HG02642 (cell line): ENCODE measurements around the gene IDNK.

ENCODE experiments used
- ATAC-seq: cut with Tn5 transposase; IDR thresholded peaks from one replicate; pipeline ENCODE4 v1.9.1; 2021; ENCODE audit warnings: mild to moderate bottlenecking; ENCODE audit not compliant: unreplicated experiment, poor library complexity

IDNK gene

GRCh38 chr9:83630938-83631457 is 8.1 kb downstream of the IDNK start:
- no peak for ATAC-seq

GRCh38 chr9:83633255-83633654 is 10.3 kb downstream of the IDNK start:
- no peak for ATAC-seq

GRCh38 chr9:83633676-83634075 is 10.7 kb downstream of the IDNK start:
- no peak for ATAC-seq

- no peak for ATAC-seq
Measured at GRCh38 chr9:83636813-83637212, 13.9 kb downstream of the IDNK start.

- ATAC-seq: no peak
Measured at GRCh38 chr9:83637389-83637788, 14.4 kb downstream of the IDNK start.

DNA sequence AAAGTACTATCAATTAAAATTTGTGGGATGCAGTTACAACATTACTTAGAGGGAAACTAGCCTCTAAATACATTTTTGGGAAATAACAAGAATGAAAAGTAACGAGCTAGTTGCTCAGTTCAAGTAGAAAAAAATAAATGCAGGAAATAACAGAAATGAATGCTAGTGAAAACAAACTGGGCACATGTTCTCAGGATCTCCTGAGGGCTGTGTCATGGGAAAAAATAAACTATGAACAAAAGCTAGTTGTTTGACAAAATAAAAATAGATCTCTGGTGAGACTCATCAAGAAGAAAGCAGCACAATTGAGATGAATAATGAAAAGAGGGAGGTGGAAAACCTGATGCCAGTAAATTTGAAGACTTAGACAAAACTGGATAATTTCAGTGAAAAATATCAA is 16.3 kb downstream of the IDNK start:
- no peak for ATAC-seq

GRCh38 chr9:83642793-83643192 is 19.9 kb downstream of the IDNK start:
- ATAC-seq: no peak

GRCh38 chr9:83646500-83647239 is 23.7 kb downstream of the IDNK start:
- no peak for ATAC-seq

- peak; percentile 56 for ATAC-seq
Measured at GRCh38 chr9:83649080-83649479, 26.1 kb downstream of the IDNK start.

- ATAC-seq: no peak
Measured at GRCh38 chr9:83649515-83649914, 26.6 kb downstream of the IDNK start.

- ATAC-seq: no peak
Measured at GRCh38 chr9:83651558-83651957, 28.6 kb downstream of the IDNK start.

DNA sequence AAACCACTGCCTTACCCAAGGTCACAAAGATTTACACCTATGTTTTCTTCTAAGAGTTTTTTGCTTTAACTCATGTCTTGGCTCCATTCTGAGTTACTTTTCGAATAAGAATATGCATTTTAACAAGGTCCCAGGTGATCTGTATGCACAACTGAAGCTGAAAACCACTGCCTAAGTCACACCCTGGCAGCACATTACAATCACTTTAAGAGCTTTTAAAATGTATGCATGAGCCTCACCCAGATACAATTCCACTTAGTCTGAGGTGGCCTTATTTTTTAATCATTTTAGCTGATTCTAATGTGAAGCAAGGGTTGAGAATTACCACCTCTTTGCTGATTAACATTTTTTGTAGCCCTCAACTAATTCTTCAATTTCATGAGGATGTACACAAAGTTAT is 29.5 kb downstream of the IDNK start:
- no peak for ATAC-seq

GRCh38 chr9:83655433-83655832 is 32.5 kb downstream of the IDNK start:
- no peak for ATAC-seq

GRCh38 chr9:83656032-83656680 is 33.2 kb downstream of the IDNK start:
- peak; percentile 66 for ATAC-seq

GRCh38 chr9:83656952-83657351 is 34.0 kb downstream of the IDNK start:
- no peak for ATAC-seq

DNA sequence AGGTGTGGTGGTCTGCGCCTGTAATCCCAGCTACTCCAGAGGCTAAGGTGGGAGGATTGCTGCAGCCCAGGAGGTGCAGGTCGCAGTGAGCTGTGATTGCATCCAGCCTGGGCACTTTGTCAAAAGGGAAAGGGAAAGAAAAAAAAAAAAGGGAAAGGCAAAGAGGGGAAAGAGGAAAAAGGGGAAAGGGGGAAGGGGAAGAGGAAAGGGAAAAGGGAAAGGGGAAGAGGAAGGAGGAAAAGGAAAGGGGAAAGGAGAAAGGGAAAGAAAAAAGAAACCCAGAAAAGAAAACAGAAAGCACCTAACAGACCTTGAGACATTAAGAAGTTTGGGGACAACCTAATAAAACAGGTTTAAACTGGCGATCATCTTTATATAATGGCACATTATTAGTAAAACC is 40.0 kb downstream of the IDNK start:
- no peak for ATAC-seq

DNA sequence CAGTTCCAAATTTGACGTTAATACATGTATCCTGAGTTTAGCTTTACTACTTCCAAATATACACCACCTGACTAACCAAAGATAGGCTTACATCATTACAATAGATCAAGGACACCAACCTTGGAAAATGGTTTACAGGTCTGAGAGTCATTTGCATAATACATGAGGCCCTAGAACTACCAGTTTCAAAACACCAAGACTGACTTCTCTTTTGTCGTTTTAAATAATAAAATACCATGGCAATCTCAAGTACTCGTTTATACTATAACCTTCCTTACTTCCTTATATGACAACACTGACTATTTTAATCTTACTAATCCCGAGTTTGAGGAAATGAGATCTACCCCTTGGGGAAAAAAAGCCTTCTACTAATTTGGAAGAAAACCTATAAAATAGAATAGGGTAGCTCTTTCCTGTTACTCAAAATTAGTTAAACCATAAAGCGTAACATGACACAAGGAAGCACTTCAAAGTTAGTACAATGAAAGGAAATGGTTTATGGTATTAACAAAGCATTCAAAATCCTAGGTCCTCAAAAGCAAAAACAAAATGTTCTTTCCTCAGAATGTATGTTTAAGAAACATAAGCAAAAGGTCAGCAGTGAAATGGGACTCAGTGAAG is 42.7 kb downstream of the IDNK start:
- peak; percentile 65 for ATAC-seq

DNA sequence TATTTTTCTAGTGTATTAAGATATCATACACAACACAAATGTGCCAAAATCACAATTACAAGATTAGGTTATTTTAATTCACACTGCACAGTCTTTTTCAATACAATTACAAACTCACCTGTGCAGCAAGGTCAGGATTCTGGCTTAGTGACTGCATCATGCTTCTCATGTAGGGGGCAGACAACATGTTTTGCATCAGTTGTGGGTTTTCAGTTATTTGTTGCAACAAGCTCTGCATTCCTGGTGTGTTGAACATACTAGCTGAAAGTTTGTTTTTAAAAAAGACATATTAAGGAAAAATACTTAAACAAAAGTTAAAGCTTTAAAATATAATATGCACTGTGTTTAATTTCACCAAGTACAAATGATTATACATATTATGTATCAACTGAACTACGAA is 46.1 kb downstream of the IDNK start:
- ATAC-seq: no peak

- ATAC-seq: no peak
Measured at GRCh38 chr9:83670381-83670780, 47.4 kb downstream of the IDNK start.

GRCh38 chr9:83671451-83671850 is 48.5 kb downstream of the IDNK start:
- ATAC-seq: no peak

- ATAC-seq: no peak
Measured at GRCh38 chr9:83675466-83675865, 52.5 kb downstream of the IDNK start.
